Pulmonary artery endothelial cell (primary cell): ENCODE results near the gene MCTP2. TPM values are rescaled to one million over a fixed set of nuclear protein-coding genes. Genes with fewer than 3 reads are reported as not detected.

Experiments
- DNase-seq: peaks from one replicate; pipeline ENCODE4 v3.0.0-alpha.2; 2011; ENCODE audit warnings: low read depth, low spot score
- total RNA-seq: library from RNA; depleted of rRNA; stranded (reverse); fragments of >200 nt; gene quantifications from 2 replicates; pipeline ENCODE4 v1.2.3, GENCODE V29; 2014

MCTP2 gene
- total RNA-seq, 1 donor from 2014 or later = 3.5 TPM

DNA sequence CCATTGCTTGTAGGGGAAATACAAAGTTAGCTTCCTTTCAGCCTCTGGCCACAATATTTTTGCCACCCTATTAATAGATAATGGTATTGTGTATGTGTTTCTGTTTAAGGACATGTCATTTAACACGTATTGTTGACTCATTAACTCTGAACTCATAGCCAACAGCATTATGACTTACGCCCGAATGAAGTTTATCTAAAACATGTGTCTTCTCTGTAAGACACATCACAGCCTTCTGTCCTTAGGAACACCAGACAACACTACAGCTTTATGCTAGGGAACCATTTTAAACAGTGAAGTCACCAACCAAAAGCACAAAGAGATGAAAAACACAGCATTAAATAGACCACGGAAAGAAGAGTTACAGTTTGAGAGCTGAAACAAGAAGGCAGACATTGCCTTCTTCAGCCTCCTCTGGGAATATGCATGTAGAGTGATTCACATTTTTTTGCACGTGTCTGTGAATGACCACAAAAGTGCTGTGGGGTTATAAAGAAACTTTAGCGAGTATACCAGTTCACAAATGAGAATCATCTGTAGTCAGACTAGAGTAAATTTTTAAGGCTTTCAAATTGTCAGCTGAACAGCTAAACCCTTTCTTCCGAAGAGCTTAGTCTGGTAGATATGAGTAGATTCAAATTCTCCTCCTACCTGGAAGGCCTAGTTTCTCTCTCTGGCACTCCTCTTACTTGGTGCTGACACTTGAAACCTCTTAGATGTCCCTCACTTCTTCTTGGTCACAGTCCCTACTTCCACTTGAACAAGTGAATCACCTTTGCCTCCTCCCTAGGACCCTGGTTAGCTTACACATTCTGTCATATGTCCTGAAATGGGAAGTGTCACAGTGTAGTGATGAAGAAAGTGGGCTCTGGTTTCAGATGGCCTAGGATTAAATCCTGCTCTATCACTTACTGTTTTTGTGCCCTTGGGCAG is 32.2 kb downstream of the MCTP2 start:
- DNase-seq = no peak

DNA sequence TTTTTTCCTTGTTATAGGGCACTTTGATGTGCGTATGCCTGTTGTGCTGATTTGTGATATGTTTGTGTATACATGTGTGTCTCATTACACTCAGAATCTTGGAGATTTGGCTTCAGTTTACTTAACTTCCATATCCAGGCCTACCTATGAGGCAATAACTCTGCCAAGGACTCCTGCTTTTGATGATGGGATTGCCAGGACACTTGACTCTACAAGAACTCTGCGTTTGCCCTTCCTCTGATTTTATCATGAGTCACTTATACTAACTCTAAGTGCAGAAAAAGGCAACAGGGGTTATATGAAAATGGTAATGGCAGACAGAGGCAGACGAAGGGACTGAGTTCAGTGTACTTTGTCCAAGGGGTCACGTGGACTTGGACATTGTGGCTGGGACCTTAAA is 33.6 kb downstream of the MCTP2 start:
- no peak for DNase-seq

DNA sequence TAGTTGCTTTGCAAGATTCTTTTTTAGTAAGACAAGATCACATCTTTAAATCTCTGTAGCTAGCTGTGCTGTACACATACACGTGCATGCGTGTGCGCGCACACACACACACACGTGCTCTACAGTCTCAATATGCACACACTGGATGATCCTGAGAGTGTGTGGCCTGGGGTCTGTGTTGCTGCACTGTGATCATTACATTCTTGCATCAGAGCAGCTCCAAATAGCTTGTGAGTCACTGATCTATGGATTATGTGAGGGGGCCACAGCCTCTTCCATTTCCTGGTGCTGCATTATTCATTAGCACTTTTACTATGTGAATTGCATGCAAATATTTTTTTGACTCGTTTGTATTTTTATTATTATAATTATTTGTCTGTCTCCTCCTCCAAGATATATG is 34.6 kb downstream of the MCTP2 start:
- no peak for DNase-seq

DNA sequence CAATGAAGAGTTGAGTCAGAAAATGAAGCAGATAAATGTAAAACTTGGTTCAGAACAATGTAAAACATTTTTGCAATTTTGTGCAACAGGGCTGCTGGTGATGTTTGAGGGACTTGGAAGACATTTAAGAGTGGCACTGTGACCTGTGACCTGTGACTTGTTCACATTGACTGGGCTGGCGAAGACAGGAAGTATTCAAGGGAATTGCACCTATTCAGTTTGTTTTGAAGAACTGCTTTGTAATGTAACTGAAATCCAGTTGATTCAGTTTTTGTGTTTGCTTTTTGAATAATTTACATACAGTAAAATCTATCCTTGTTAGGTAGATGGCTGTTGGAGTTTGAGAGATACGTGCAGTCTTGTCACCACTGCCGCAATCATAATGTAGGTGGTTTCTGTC is 35.4 kb downstream of the MCTP2 start:
- DNase-seq = no peak

DNA sequence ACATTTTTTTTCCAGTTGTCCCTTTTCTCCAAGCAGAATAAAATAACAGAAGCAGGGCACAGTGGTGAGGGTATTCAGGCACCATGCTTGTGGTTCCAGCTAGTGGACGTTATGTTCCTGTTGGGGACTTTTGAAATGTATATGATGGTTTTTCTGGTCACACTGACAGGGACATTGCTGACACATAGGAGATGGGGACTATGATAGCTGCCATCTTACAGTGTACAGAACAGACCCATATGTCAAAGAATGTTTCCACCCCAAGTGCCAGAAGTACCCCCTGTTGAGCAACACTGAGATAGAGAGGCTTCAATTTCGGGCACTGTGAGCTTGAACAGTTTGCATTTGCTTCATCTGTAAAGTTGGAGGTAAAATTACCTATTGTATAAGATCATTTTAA is 38.6 kb downstream of the MCTP2 start:
- no peak for DNase-seq

DNA sequence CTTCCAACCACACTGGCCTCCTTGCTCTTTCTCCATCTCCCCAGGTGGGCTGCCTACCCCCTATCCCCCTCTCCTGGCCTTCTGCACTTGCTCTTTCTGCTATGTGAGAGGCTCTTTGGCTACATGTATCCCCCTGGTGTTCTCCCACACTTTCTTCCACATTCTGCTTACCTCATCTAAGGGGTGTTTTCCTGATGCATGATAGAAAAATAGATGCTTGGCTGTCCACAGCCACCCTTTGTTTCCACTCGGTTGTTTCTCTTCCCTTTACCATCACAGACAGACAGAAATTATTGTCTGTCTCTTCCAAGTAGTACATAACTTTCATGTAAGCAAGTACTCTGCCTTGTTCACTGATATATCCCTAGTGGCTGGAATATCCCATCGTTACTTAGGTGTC is 39.2 kb downstream of the MCTP2 start:
- DNase-seq = no peak

DNA sequence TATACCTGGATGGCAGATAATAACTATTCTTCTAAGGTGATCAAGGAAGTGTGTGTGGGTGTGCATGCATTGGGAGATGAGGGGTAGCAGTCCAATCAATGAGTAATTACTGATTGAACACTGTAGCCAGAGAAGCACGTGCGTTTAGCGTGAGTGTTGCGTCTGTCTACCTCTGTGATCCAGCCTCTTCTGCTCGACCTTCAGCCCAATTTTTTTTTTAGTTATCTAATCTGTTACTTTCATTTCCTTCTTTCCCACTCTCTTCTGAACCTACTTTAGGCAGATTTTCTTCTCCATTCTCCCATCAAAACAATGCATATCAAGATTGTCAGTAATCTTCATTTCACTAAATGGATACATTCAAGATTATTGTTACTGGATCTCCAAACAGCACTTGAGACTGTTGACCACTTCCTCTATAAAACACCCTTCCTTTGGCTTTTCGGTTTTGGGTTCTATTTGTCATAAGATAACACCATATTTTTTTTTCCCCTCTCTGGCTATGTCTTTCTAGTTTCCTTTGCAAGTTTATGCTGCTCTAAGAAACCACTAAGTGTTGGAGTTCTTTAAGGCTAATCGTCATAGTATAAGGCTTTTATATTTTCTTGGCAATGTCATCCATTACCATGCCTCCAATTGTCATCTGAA is 41.0 kb downstream of the MCTP2 start:
- no peak for DNase-seq

DNA sequence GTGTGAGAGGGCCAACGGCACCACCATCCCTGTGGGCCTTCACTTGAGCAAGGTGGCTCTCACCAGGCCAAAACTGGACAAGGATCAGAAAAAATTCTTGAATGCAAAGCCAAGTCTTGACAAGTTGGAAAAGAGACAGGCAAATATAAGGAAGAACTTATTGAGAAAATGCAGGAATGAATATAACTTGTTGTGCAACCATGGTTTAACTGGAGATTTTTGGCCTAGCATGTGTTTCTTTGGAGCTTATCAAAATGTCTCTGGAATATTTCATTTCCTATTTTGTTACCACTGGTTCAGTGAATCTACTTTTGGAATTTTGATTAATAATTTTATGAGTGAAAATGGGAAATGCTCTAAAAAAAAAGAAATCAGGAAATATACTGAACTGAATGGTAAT is 42.5 kb downstream of the MCTP2 start:
- no peak for DNase-seq

DNA sequence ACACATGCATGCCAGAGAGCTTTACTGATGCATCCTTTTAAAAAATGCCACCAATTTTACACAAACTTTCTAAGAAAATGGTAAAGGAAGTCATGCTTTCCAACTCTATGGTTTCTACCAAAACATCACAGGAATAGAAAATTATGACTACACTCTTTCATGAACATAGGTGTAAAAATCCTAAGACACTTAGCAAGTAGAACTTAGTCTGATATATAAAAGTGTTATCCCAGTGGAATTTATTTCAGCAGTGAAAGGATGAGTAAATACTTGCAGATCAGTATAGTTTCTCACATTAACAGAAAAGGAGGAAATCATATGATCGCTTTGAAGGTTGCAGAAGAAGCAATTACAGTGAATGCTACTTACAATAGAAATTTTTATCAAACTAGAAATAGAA is 43.4 kb downstream of the MCTP2 start:
- DNase-seq = no peak

DNA sequence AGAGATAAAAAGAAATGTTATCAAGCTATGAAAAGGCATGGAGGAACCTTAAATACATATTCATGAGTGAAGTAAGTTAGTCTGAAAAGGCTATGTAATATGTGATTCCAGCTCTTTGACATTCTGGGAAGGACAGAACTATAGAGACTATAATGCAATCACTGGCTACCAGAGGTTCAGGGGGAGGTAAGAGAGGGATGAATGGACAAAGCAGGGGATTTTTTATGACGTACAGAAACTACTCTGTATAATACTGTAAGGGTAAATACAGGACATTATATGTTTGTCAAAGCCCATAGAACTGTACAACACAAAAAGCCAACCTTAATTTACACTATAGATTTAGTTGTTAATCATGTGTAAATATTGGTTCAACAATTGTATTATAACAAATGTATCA is 46.1 kb downstream of the MCTP2 start:
- DNase-seq = no peak

DNA sequence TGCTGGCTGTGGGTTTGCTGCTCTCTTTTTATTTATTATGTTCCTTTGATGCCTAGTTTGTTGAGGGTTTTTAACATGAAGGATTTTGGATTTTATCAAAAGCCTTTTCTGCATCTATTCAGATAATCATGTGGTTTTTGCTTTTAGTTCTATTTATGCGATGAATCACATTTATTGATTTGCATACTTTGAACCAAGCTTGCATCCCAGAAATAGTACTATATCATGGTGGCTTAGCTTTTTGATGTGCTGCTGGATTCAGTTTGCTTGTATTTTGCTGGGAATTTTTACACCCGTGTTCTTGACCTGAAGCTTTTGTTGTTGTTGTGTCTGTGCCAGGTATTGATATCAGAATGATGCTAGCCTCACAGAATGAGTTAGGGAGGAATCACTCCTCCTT is 48.4 kb downstream of the MCTP2 start:
- no peak for DNase-seq

DNA sequence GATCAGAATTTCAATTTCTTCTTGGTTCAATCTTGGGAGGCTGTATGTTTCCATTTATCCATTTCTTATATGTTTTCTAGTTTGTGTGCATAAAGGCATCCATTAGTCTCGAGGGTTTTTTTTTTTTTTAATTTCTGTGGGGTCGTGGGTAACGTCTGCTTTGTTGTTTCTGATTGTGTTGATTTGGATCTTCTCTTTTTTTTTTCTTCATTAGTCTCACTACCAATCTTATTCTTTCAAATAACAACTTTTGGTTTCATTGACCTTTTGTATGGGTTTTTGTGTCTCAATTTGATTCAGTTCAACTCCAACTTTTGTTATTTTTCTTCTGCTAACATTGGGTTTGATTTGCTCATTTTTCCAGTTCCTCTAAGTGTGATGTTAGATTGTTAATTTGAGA is 48.9 kb downstream of the MCTP2 start:
- no peak for DNase-seq

DNA sequence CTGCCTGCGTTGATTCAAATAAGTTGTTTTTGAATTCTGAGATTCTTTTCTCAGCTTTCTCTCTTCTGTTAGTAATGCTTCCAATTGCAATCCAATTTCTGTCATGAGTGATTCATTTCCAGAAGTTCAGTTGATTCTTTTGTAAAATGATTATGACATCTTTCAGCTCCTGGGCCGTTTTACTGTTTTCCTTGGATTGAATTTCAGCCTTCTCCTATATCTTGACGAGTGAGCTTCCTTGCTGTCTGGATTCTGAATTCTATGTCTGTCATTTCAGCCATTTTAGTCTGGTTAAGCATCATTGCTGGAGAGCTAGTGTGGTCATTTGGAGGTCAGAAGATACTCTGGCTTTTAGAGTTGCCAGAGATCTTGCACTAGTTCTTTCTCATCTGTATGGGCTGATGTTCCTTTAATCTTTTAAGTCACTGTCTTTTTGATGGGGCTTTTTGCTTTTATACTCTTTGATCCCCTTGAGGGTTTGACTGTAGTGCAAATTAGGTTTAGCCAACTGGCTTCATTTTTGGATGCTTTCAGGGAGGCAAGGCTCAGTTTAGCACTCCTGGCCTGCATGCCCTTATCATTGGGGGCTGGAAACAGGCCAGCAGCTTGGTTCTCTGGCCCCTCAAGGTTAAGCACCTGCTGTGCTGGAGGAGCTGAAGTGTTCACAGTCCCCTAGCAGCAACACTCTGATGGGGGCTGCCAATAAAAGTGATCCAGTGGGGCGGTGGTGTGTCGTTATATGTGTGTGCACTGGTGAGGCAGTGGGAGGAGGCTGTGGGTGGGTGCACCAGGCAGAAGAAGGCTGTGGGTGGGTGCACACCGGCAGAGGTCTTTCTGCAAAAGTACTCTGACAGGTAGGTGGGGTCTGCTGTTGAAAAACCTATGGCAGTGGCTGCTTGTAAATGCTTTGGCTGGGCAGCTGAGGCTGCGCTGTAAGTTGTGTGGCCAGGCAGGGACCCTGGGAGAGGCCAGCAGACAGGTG is 51.2 kb downstream of the MCTP2 start:
- DNase-seq = no peak

DNA sequence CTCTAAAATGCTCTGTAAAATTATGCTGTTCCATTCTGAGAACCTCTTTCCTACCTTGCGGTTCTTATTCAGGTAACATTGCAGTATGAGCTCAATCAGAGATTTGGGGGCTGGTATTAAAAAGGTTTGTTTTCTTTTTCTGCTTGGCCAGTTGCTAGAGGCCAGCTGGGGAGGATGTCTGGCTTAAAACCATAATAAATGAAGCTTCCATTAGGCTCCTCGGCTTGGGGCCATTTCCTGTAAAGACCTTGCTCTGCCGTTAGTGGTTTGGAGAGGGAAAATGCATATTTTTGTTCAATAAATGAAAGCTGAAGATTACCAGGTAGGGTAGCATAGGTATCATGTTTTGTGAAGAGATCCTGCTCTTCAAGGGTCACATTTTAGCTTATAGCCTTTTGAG is 55.2 kb downstream of the MCTP2 start:
- no peak for DNase-seq

DNA sequence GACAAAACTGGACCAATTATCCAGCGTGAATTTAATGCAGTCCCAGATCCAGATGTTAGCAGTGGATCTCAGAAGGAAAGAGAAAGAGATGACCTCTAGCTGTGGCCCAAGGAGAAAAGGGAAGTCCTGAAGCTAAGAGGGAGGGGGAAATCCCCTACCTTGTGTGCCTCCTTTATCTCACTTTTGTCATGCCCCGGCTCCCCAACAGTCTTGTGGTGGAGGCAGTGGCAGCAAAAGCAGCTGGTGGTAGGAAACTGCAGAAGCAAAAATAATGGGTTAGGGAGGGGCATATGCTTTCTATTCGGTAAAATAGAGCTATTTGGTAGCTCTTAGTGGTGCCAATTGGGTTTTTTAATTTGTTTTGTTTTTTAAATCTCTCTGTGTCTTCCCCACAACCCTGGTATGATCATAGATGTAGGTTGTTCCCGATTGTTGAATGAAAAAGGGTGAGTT is 56.5 kb downstream of the MCTP2 start:
- no peak for DNase-seq

DNA sequence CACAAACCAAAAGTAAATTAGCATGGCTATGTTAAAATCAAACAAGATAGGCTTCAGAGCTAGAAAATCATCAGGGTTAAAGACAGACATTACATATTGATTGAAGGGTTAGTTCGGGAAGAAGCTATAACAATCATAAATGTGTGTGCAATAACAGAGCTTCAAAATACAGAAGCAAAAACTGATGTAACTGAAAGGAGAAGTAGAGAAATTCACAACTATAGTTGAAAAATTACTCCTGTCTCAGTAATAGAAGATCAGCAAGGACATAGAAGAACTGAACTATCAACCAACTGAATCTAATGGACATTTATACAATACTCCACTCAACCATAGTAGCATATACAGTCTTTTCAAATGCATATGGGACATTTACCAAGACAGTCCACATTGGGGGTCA is 59.4 kb downstream of the MCTP2 start:
- DNase-seq = no peak

DNA sequence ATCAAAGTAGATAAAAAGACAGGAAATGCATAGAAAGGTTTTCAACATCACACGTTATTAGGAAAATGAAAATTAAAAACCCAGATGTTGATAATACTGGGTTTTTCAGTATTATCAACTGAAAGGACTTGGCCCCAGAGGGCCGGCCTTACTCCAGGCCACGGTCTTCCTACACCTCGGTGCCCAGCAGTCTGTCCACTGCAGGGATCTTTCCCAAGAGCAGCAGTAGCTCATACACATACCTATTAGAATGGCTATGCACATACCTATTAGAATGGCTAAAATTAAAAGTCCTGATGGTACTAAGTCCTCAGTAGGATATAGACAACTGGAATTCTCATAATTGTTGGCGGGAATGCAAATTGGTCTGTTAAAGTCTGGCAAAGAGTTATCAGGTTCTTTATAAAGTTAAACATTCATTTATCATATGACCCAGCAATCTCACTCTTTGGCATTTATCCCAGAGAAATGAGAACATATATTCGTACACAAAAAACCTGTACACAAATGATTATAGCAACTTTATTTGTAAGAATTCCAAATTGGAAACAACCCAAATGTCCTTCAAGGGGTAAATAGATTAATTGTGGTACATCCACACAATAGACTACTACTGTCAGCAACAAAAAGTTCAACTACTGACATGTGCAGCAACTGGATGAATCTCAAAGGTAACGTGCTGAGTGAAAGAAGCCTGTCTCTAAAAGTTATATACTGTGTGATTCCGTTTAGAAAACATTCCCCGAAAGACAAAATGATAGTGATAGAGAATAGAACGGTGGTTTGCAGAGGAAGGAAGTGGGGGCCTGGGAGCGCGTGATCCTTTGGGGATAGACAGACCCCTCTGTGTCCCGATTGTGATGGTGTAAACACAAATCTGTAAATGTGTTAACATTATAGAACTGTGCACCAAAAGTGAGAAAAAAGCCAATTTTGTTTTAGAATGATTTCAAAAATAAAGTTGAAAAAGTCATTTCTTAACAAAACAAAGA is 62.3 kb downstream of the MCTP2 start:
- DNase-seq = no peak

DNA sequence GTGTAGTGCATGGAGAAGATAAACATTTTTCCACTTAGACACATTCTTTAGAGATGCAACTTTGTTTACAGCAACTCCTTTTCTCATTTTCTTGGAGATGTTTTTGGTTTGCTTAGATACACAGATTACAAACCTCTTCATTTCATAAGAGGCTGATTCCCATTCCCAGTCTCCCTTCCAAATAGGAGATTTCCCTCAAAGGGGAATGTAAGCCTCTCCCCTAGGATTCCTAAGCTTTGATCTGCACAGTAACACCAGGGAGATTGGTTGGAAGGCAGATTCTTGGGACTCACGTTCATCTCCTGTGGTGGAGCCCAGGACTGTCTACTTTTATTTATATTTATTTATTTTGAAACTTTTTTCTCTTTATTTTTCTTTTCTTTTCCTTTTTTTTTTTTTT is 63.2 kb downstream of the MCTP2 start:
- DNase-seq = no peak

DNA sequence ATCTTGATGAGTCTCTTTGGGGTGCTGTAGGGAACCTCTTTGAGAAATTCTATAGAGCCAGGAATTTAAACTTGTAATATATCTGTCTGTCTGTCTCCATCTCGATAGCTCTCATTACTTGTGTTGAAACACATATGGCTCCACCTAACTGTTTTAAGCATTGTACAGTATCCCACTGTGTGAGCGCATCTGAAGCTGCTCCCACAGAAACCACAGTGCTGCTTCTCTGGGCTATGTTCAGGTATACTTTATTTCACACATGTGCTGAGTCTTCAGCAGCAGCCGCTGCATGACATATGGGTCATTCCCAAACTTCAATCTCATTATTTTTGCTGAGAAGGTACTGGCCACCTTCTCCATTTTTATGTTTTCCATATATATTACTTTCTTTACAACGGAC is 63.9 kb downstream of the MCTP2 start:
- DNase-seq = no peak

DNA sequence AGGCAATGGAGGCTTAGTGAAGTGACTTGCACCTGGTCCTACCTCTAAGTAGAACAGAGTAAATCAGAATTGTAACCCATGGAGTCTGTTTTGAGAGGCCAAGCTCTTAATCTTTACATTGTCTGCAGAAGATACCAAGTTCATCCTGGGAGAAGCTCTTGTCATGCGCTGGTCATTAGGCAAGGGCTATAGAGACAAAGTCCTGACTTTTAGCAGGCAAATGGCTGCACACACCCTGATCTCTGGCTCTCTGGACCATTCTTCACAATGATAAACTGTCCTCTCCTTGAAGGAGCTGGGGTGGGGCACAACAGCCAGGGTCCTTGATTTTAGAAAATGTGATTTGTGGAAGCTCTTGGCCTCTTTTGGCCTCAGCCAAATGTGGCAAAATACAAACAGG is 65.4 kb downstream of the MCTP2 start:
- no peak for DNase-seq

DNA sequence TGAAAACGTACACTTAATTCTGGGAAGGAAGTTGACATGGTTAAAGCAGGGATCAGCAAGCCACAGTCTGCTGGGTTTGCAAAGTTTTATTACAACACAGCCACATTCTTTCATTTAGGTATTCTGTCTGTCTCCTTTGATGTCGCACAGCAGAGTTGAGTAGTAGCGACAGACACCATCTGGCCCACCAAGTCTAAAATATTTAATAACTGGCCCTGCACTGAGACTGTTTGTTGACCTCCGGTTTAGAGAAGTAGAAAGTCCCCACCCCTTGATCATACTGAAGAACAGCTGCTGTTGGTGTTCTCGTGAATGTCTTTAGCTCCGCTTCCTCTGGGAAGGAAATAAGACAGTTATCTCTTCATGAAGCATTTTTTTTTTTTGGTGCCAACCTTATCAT is 66.2 kb downstream of the MCTP2 start:
- DNase-seq = no peak
